NK-92 treated with Interleukin-12 subunit alpha and Interleukin-12 subunit beta, amount 100 ng/mL, for 24 hours (cell line): Measurements from ENCODE around the gene EPS15.
A peak's percentile ranks its signal among the peaks of the same experiment; 100 is the strongest.
"Not testable (repeated sequence)": the region's sequence is repeated elsewhere in the genome, so short reads cannot be mapped to it uniquely, and the experiment has no call there.

ENCODE experiments used
- DNase-seq: peaks from one replicate; lab custom pipeline; 2025; lab: John Stamatoyannopoulos, UW

EPS15 gene

DNA sequence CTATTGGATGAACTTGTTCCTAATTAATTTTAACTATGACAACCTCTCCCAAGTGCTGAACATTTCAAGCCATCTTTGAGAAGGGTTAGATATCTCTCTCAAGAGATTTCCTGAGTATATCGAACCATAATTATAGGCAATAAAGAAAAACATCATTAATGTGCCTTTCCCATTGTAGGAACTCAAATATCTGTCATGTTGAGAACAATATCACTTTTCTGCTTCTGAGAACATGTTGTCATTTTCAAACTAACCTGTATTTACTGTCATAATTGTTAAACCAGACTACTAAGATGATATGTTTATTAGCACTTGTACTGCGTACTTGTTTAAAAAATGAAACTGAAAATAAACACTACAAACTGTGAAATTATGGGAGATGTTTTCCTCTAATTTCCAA is 4.3 kb downstream of the EPS15 start:
- DNase-seq: no peak

DNA sequence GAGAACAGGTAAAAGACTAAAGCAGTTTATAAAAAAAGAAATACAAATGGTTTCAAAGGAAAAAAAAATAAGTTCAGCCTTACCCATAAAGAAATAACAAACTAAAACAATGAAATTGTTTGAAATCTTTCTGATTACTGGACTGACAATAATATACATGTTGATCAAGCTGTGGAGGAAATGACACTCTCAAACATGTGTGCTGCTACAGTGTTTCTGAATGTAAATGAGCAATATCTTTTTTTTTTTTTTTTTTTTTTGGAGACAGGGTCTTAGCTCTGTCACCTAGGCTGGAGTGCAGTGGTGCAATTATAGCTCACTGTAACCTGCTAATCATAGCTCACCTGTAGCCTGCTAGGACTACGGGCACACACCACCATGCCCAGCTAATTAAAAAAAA is 6.5 kb downstream of the EPS15 start:
- DNase-seq: no peak

DNA sequence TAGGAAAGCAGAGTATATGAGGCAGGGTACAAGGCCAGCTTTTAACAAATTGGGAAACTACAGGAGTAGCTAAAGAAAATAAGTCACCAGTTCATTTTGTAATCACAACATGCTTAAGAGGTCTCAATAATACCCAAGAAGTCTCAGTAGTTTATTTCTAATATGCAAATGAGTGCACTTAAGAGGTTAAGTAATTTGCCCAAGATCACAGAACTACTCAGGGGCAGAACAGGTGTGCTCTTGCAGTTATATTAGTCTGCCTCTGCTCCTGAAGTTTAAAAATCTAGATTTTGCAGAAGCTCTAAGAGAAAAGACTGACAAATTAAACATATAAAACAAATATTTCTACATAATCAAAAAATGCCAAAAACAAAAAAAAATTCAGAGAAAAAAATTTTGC is 6.9 kb downstream of the EPS15 start:
- no peak for DNase-seq

DNA sequence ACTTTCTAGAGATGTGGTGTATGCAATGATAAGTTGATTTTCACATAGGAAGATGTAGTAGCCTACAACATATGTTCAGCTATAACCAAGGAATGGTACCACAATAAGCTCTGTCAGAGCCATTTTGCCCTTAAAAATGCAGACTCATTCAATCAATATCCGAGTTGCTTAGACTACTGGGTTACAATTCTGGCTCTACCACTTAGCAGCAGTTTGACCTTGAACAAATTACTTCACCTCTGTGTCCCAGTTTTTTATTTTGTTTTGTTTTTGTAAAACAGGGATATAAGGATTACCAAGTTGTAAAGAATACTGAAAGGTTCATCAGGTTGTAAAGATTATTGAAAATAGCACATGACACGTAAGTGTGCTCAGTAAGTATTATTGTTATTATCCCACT is 9.3 kb downstream of the EPS15 start:
- no peak for DNase-seq

DNA sequence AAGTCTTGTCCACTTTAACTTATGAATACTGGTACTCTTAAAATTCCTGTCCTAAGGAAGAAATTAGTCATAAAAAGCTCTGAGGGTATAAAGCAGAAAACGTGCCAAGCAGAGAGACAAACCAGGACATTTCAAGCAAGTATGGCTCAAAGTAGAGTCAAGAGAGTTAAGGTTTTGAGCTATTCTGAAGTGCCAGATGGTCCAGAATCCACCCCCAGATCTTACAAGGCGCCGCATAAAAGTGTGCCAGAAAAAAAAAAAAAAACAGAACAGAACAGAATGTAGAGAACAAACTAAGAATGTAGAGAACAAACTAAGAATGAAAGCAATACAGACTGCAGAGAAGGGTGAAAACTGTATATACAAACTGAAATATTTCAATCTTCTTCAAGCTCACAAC is 12.5 kb downstream of the EPS15 start:
- DNase-seq: no peak

DNA sequence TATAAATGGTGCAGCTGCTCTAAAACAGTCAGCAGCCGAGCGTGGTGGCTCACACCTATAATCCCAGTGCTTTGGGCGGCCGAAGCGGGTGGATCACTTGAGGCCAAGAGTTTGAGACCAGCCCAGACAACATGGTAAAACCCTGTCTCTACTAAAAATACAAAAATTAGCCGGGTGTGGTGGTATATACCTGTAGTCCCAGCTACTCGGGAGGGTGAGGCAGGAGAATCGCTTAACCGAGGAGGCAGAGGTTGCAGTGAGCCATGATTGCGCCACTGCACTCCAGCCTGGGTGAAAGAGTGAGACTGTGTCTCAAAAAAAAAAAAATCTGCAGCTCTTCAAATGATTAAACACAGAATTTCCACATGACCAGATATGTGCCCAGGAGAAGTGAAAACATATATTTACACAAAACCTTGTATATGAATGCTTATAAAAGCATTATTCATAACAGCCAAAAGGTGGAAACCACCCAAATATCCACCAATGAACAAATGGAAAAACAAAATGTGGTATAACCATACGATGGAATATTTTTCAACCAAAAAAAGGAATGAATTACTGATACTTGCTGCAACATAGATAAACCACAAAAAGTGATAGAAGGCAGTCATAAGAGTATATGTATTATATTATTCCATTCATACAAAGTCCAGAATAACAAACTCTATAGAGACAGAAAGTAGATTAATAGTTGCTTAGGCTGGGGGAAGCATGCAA is 14.1 kb downstream of the EPS15 start:
- no peak for DNase-seq

DNA sequence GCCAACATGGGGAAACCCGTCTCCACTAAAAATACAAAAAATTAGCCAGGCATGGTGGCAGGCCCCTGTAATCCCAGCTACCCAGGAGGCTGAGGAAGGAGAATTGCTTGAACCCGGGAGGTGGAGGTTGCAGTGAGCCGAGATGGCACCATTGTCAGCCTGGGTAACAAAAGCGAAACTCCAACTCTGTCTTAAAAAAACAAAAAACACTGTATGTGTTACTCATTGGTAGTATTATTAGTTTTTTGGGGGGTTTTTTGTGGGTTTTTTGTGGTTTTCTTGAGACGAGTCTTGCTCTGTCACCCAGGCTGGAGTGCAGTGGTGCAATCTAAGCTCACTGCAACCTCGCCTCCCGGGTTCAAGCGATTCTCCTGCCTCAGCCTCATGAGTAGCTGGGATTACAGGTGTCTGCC is 17.8 kb downstream of the EPS15 start:
- DNase-seq: peak; percentile 54

DNA sequence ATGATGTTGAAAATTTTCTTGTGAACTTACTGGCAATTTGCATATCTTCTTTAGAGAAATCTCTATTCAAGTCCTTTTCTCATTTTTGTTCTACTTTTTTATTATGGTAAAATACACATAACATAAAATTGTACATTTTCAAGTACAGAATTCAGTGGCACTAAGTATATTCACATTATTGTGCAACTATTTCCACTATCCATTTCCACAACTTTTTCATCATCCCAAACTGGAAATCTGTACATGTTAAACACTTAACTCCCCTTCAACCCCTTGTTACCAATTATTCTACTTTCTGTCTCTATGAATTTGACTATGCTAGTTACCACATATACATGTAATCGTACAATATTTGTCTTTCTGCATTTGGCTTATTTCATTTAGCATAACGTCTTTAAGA is 19.4 kb downstream of the EPS15 start:
- no peak for DNase-seq

DNA sequence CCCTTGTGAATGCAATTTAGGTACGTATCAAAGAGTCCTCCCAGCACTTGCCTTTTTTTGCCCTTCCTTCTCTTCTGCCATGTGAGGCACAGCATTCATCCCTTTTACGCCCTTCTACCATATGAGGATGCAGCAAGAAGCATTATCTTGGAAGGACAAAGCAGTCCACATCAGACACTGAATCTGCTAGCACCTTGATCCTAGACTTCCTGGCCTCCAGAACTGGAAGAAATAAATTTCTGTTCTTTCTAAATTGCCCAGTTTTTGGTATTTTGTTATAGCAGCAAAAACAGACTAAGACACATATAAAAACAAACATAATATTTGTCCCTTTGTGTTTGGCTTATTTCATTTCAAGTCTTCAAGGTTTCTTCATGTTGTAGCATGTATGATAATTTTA is 20.1 kb downstream of the EPS15 start:
- DNase-seq: no peak

DNA sequence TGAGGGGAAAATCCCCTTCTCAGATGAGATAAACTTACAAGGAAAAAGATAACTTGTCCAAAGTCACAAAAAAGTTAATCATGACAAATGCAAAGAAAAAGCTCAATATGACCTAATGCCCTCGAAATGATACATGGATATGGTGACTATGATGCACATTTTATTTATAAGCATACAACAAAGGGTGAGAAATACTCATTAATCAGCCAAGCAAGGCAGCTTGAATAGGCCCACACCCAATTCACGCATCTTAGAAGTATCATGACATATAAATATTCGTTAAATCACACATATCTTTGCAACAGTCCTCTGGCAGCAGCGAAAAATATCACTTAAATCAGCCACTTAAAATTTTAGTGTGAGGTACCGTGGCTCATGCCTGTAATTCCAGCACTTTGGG is 21.7 kb downstream of the EPS15 start:
- no peak for DNase-seq

DNA sequence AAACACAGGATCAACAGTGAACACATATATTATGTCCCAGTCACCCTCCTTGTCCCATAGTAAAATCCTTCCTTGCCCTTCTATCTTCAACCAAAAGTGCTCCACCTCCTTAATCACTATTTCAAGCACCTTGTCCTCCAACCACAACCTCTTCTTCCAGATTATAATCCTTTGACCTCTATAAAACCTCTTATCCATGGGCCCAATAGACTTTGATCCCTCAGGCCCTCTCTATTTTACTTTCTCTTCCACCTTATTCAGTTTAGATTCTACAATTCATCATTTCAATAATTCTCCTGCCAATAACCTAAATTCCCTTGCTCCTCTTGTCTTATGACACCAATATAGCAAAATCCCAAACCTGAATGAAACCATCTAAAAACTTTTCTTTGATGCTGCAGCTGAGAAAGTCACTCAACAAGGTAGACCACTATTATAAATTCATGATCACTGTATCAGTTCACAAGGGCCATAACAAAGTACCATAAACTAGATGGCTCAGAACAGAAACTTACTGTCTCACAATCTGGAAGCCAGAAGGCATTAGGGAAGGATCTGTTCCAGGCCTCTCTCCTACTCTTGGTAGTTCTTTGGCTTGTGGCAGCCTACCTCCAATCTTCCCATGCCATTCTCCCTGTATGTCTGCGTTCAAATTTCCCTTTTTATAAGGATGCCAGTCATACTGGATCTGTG is 24.8 kb downstream of the EPS15 start:
- no peak for DNase-seq

DNA sequence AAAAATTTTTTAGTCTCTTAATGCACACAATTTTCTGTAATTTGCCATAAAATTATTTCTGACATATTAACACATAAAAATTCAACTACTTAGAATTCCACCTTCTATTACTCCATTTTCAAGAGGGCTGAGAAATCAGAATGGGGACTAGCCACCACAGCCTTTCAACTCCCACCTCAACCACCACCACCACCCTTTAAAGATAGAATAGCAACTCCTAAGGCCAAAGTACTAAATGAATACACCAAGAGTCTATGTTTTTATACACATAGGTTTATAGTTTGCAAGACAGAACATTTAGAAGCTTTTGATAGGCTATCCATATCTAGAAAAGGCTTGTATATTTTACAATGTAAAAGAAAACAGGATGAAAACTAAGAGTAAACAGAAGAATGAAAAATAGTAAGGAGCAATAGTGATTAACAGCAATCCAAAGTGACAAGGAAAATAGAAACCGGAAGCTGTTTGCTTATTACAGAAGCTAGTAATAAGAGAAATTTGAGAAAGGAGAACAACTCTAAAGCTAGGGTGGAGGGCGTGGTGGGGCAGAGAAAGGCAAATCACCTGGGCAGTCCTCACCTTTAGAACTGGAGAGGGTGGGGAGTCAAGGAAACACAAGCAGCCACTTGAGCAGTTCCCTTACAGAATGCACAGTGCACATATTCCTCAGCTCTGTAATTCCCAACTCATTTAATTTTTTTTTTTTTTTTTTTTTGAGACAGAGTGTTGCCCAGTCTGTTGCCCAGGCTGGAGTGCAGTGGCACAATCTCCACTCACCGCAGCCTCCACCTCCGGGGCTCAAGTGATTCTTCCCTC is 27.7 kb downstream of the EPS15 start:
- DNase-seq: no peak

DNA sequence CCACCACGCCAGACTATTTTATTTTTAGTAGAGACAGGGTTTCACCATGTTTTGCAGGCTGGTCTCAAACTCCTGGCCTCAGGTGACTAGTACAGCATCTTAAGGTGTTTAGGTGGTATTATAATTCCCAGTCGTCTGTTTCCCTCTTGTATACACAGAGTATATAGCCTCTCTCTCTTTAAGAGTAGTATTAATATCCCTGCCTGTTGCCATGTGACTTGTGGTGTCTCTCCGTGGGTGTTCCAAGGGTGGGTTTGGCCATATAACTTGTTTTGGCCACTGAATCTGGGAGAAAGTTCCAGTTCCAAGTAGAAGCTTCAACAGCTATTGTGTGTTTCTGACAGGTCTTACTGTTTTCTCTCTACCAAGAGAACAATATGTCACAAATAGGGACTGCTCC is 29.6 kb downstream of the EPS15 start:
- DNase-seq: no peak

DNA sequence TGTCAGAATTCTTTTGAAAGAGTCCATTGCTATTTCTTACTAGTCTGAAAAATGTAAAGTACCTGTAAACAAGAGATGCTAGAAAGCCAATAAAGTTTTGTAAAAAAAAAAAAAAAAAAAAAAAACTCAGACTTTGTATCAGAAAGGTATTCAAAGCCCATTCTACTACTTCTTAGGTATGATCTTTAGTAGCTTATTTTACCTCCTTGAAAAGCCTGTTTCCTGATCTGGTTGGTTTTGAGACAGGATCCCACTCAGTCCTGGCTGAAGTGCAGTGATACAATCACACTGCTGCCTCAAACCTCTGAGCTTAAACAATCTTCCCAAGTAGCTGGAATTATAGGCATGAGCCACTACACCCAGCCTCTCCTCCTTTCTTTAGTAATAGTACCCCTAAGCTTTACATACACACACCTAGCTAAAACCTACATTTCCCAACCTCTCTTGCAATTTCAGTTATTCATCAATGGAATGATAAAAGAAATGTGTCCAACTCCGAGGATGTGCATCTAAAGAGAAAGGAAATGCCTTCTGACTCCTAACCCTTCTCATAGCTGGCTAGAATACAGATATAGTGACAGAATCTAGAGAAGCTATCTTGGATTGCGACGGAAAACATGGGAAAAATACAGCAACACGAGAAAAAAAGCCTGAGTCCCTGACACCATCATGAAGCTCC is 30.6 kb downstream of the EPS15 start:
- DNase-seq: no peak

DNA sequence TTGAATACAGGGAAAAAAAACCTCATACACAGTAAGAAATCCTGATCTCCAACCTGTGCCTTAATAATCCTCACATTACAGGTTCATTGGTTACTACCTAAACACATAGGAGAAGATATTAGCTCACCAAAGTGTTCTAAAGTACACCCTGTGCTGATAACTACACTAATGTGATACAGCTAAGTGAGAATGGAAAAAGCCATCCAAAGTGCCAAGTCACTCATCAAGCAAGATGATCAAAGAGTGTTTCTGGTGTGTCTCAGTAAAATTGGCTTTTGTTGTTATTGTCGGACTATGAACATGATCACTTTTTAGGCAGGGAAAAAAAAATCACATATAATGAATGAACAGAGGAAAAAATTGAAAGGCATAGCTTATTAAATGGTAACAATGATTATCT is 31.4 kb downstream of the EPS15 start:
- DNase-seq: no peak

DNA sequence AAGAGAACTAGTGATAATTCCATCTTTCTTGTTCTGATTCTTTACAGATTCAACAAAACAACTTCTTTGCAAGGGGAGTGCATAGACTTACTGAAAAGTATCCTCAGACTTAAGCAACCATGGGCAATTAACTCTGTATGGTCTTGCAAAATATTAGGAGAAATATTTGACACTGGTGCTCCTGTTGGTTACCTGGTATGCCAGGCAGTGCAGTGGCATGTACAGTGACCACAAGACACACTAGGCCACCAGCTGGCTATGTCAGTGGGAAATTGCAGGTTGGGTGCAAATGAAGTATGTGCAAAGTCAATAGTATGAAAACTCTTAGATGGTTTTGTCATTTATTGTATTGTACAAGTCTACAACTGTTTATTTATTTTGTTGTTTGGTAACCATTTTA is 34.5 kb downstream of the EPS15 start:
- no peak for DNase-seq

DNA sequence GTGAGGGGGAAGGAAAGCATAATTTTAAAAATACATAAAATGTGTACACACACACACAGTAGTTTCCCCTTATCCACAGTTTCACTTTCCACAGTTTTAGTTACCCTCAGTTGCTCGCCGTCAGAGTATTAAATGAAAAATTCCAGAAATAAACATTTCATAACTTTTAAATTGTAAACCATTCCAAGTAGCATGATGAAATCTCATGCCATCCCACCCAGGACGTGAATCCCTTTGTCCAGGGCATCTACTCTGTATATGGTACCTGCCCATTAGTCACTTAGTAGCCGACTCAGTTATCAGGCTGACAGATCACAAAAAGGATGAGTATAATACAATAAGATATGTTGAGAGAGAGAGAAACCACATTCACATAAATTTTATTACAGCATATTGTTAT is 36.2 kb downstream of the EPS15 start:
- no peak for DNase-seq

DNA sequence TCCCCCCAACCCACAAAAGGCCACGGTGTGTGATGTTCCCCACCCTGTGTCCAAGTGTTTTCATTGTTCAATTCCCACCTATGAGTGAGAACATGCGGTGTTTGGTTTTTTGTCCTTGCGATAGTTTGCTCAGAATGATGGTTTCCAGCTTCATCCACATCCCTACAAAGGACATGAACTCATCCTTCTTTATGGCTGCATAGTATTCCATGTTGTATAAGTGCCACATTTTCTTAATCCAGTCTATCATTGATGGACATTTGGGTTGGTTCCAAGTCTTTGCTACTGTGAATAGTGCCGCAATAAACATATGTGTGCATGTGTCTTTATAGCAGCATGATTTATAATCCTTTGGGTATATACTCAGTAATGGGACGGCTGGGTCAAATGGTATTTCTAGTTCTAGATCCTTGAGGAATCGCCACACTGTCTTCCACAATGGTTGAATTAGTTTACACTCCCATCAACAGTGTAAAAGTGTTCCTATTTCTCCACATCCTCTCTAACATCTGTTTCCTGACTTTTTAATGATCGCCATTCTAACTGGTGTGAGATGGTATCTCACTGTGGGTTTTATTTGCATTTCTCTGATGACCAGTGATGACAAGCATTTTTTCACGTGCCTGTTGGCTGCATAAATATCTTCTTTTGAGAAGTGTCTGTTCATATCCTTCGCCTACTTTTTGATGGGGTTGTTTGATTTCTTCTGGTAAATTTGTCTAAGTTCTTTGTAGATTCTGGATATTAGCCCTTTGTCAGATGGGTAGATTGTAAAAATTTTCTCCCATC is 44.0 kb downstream of the EPS15 start:
- DNase-seq: not testable (repeated sequence)

DNA sequence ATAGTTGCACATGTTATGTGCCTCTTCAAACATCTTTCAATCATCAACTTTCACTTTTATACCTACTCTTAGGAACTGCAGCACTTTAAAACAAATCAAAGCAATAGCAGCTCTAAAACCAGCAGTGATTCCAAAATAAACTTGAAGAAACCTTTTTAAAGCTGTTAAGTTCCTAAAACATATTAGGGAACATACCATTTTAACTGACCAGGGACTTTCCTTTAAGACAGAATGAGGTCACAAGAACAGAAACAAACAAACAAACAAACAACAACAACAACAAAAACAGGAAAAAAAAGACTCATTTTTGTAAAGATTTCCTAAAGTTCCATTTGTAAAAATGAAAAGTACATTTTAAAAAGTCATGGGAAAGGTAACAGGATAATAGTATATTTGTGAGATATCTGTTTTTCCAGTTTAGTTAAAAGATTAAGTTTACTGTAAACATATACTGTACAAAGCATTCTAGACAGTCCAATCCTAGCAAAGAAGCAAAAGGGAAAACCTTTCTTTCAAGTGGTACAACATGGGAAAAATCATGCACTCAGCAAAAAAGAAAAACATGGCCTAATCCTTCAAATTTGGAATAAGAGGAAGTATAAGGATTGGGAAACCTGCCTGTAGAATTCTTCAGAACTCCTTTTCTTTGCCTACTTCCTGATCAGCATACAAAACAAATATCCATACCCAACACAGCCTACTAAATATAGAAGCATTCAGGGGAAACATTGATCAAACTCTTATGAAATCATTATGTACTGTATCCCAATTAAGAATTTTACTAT is 45.5 kb downstream of the EPS15 start:
- DNase-seq: no peak

DNA sequence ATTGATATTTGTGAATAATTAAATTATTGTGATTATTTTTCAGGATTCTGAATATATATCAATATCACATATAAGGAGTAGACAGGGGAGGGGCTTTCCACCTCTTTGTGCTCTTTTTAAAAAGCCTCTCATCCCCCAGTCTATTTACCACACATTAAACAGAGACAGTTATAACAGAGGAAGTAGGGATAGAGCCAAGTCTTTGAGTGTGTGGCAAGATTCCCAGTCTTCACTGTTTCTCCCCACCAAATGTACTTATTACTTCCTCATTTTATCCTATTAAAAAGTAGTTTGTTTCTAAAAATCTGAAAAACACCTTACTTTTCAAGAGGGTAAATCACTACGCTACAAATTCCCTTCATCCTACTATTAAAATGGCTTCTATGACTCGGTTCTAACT is 46.7 kb downstream of the EPS15 start:
- no peak for DNase-seq

DNA sequence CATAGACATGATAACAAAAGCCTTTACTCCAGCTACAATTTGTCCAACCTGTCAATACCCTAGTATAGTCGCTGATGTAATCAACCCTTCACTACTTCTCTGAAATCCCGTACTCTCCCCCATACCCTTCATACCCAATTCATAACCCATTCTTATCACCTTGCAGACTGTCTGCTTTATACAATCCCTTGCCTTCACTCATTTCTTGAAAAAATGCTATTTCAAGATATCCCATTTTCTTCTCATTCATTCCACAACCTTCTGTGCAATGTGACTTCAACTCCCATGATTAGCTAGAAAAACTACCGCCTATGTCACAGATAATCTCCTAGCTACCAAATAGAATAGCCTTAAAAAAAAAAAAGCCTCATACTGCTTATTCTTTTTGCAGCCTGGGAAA is 49.5 kb downstream of the EPS15 start:
- DNase-seq: no peak
